Neural progenitor cell (in vitro differentiated cells): ENCODE measurements around the gene MX1. TPM values are rescaled to one million over a fixed set of nuclear protein-coding genes. Genes with fewer than 3 reads are reported as not detected.

ENCODE experiments used
- DNase-seq: peaks from one replicate; pipeline ENCODE4 v3.0.0-alpha.2; 2016; ENCODE audit warnings: low spot score
- H2AFZ ChIP-seq: fragments of 200-600 bp; sonication (generic); replicated peaks from 2 replicates; pipeline ENCODE4 v1.6.1; 2016; ENCODE audit warnings: antibody characterized with exemption
- H3F3A ChIP-seq: fragments of 200-600 bp; sonication (generic); 2 replicates; pipeline ENCODE4 v1.6.1; 2016; ENCODE audit warnings: antibody characterized with exemption, low read depth
- H3K27ac ChIP-seq: fragments of 200-600 bp; sonication (generic); 2 replicates; pipeline ENCODE4 v1.5.1; 2016; ENCODE audit warnings: mild to moderate bottlenecking
- H3K27me3 ChIP-seq: fragments of 200-600 bp; sonication (generic); 2 replicates; pipeline ENCODE4 v1.6.1; 2016; ENCODE audit warnings: mild to moderate bottlenecking, moderate library complexity
- H3K36me3 ChIP-seq: fragments of 200-600 bp; sonication (generic); 2 replicates; pipeline ENCODE4 v1.5.1; 2016
- H3K4me1 ChIP-seq: fragments of 200-600 bp; sonication (generic); 2 replicates; pipeline ENCODE4 v1.6.1; 2016; ENCODE audit warnings: mixed run types
- H3K4me2 ChIP-seq: fragments of 200-600 bp; sonication (generic); 2 replicates; pipeline ENCODE4 v1.6.1; 2016
- H3K4me3 ChIP-seq: fragments of 200-600 bp; sonication (generic); 2 replicates; pipeline ENCODE4 v1.5.1; 2016
- H3K79me2 ChIP-seq: fragments of 200-600 bp; sonication (generic); 2 replicates; pipeline ENCODE4 v1.6.1; 2016; ENCODE audit warnings: low read depth
- H3K9ac ChIP-seq: fragments of 200-600 bp; sonication (generic); 2 replicates; pipeline ENCODE4 v1.6.1; 2016
- H3K9me3 ChIP-seq: fragments of 200-600 bp; sonication (generic); 2 replicates; pipeline ENCODE4 v1.5.1; 2016; ENCODE audit warnings: low read depth
- H4K20me1 ChIP-seq: fragments of 200-600 bp; sonication (generic); 2 replicates; pipeline ENCODE4 v1.6.1; 2016; ENCODE audit warnings: low read depth
- H3K27ac Mint-ChIP-seq: 3 replicates; pipeline ENCODE4 v1.8.0; 2021; ENCODE audit warnings: mixed read lengths
- H3K27me3 Mint-ChIP-seq: 2 replicates; pipeline ENCODE4 v1.8.0; 2022; ENCODE audit warnings: low read depth, mild to moderate bottlenecking, inconsistent platforms, moderate library complexity, mixed read lengths; ENCODE audit not compliant: insufficient read depth
- H3K36me3 Mint-ChIP-seq: 3 replicates; pipeline ENCODE4 v1.8.0; 2021; ENCODE audit warnings: mixed read lengths
- H3K4me1 Mint-ChIP-seq: 3 replicates; pipeline ENCODE4 v1.8.0; 2021; ENCODE audit warnings: mixed read lengths
- H3K4me3 Mint-ChIP-seq: 3 replicates; pipeline ENCODE4 v1.8.0; 2021; ENCODE audit warnings: mild to moderate bottlenecking, moderate library complexity, mixed read lengths
- H3K9me3 Mint-ChIP-seq: 3 replicates; pipeline ENCODE4 v1.8.0; 2020; ENCODE audit warnings: mixed read lengths
- CTCF ChIP-seq: fragments of 200-600 bp; sonication (generic); IDR thresholded peaks from 2 replicates; pipeline ENCODE4 v1.5.1; 2017; ENCODE audit warnings: antibody characterized with exemption, mild to moderate bottlenecking
- EZH2 ChIP-seq: fragments of 200-600 bp; sonication (generic); IDR thresholded peaks from 2 replicates; pipeline ENCODE4 v1.6.1; 2017; ENCODE audit warnings: antibody characterized with exemption, mild to moderate bottlenecking, moderate library complexity
- EZH2phosphoT487 ChIP-seq: fragments of 200-600 bp; sonication (generic); IDR thresholded peaks from 2 replicates; pipeline ENCODE4 v1.6.1; 2017; ENCODE audit warnings: antibody characterized with exemption
- total RNA-seq: library from RNA; depleted of rRNA; stranded (reverse); fragments of >200 nt; gene quantifications from 2 replicates; pipeline ENCODE4 v1.2.3, GENCODE V29; 2015; ENCODE audit warnings: low replicate concordance

MX1 gene
- total RNA-seq, 1 donor from 2014 or later, result 1.7 TPM

- no peak for TF ChIP-seq EZH2phosphoT487
- TF ChIP-seq CTCF, result no peak
- TF ChIP-seq EZH2, result no peak
- peaks cover 26% of the 10 kb centered on the region for H3K4me1 Mint-ChIP-seq
Measured at GRCh38 chr21:41479686-41480085, 53.6 kb downstream of the MX1 start.

GRCh38 chr21:41480086-41480690, 54.1 kb downstream of the MX1 start:
- no peak for DNase-seq
- no peaks in the 10 kb centered on the region for H4K20me1 ChIP-seq
- no peak for TF ChIP-seq CTCF
- no peak for TF ChIP-seq EZH2phosphoT487
- TF ChIP-seq EZH2, result no peak
- no peaks in the 10 kb centered on the region for H3K79me2 ChIP-seq
- no peak overlapping the region for H3K27ac ChIP-seq
- no peak overlapping the region for H2AFZ ChIP-seq
- H3K36me3 Mint-ChIP-seq, result no peaks in the 10 kb centered on the region
- H3K9me3 Mint-ChIP-seq, result no peaks in the 10 kb centered on the region
- H3K4me1 ChIP-seq, result peaks cover 19% of the 10 kb centered on the region
- H3K9me3 ChIP-seq, result no peaks in the 10 kb centered on the region
- H3K4me2 ChIP-seq, result no peak overlapping the region
- H3K4me1 Mint-ChIP-seq, result peaks cover 26% of the 10 kb centered on the region
- H3K27me3 Mint-ChIP-seq, result peaks cover 3% of the 10 kb centered on the region
- H3K27me3 ChIP-seq, result no peaks in the 10 kb centered on the region
- no peak overlapping the region for H3K9ac ChIP-seq
- no peak overlapping the region for H3K4me3 ChIP-seq
- H3K36me3 ChIP-seq, result no peaks in the 10 kb centered on the region
- no peak overlapping the region for H3K27ac Mint-ChIP-seq
- peaks cover 27% of the 10 kb centered on the region for H3F3A ChIP-seq
- H3K4me3 Mint-ChIP-seq, result no peak overlapping the region

More at GRCh38 chr21:41479686-41480085, 53.6 kb downstream of the MX1 start:
- Histone ChIP-seq H3K27ac (no peak overlapping the region), H2AFZ (no peak overlapping the region), H3K36me3 (no peaks in the 10 kb centered on the region), H3K27me3 (no peaks in the 10 kb centered on the region), H3F3A (peaks cover 27% of the 10 kb centered on the region), H3K9me3 (no peaks in the 10 kb centered on the region), H3K4me3 (no peak overlapping the region), H3K4me2 (no peak overlapping the region), H3K79me2 (no peaks in the 10 kb centered on the region), H3K4me1 (peaks cover 19% of the 10 kb centered on the region), H3K9ac (no peak overlapping the region), H4K20me1 (no peaks in the 10 kb centered on the region)
- Mint-ChIP-seq H3K27me3 (peaks cover 3% of the 10 kb centered on the region), H3K27ac (no peak overlapping the region), H3K36me3 (no peaks in the 10 kb centered on the region), H3K9me3 (no peaks in the 10 kb centered on the region), H3K4me3 (no peak overlapping the region)
- no peak for DNase-seq

GRCh38 chr21:41481191-41481590, 55.2 kb downstream of the MX1 start:
- DNase-seq, result no peak
- H3K4me3 ChIP-seq, result no peak overlapping the region
- no peaks in the 10 kb centered on the region for H3K9me3 ChIP-seq
- H3K79me2 ChIP-seq, result no peaks in the 10 kb centered on the region
- H3K4me2 ChIP-seq, result no peak overlapping the region
- no peaks in the 10 kb centered on the region for H3K27me3 ChIP-seq
- H3K27ac Mint-ChIP-seq, result no peak overlapping the region
- no peak overlapping the region for H3K9ac ChIP-seq
- H3K27ac ChIP-seq, result no peak overlapping the region
- H3K27me3 Mint-ChIP-seq, result peaks cover 3% of the 10 kb centered on the region
- H3K36me3 Mint-ChIP-seq, result no peaks in the 10 kb centered on the region
- no peaks in the 10 kb centered on the region for H3K36me3 ChIP-seq
- H3K9me3 Mint-ChIP-seq, result no peaks in the 10 kb centered on the region
- H3K4me1 Mint-ChIP-seq, result peaks cover 26% of the 10 kb centered on the region
- H3F3A ChIP-seq, result peaks cover 27% of the 10 kb centered on the region
- peaks cover 19% of the 10 kb centered on the region for H3K4me1 ChIP-seq
- TF ChIP-seq EZH2 (no peak), CTCF (no peak), EZH2phosphoT487 (no peak)
- no peak overlapping the region for H2AFZ ChIP-seq
- H4K20me1 ChIP-seq, result no peaks in the 10 kb centered on the region
- no peak overlapping the region for H3K4me3 Mint-ChIP-seq
